HG03571 (cell line): Measurements from ENCODE around the gene CPLX3.

Source experiments
- ATAC-seq: cut with Tn5 transposase; IDR thresholded peaks from one replicate; pipeline ENCODE4 v1.9.1; 2021; ENCODE audit not compliant: unreplicated experiment

Gene CPLX3

GRCh38 chr15:74827614-74828013 lies 1.2 kb downstream of the CPLX3 start:
- no peak for ATAC-seq

GRCh38 chr15:74828835-74829234 lies 2.4 kb downstream of the CPLX3 start:
- no peak for ATAC-seq

GRCh38 chr15:74829486-74829885 lies 3.1 kb downstream of the CPLX3 start:
- no peak for ATAC-seq

- no peak for ATAC-seq
Observed at GRCh38 chr15:74829991-74830390, 3.6 kb downstream of the CPLX3 start.

- ATAC-seq = no peak
Observed at GRCh38 chr15:74830868-74831267, 4.4 kb downstream of the CPLX3 start.

- no peak for ATAC-seq
Observed at GRCh38 chr15:74831813-74832495, 5.5 kb downstream of the CPLX3 start.

GRCh38 chr15:74832826-74833225 lies 6.4 kb downstream of the CPLX3 start:
- no peak for ATAC-seq

GRCh38 chr15:74833376-74834107 lies 7.1 kb downstream of the CPLX3 start:
- ATAC-seq = no peak

GRCh38 chr15:74835312-74835823 lies 8.9 kb downstream of the CPLX3 start:
- no peak for ATAC-seq

GRCh38 chr15:74836846-74837245 lies 10.4 kb downstream of the CPLX3 start:
- no peak for ATAC-seq

GRCh38 chr15:74837482-74838136 lies 11.2 kb downstream of the CPLX3 start:
- ATAC-seq = no peak

- no peak for ATAC-seq
Observed at GRCh38 chr15:74838137-74838516, 11.7 kb downstream of the CPLX3 start.

- no peak for ATAC-seq
Observed at GRCh38 chr15:74838746-74839525, 12.5 kb downstream of the CPLX3 start.

- no peak for ATAC-seq
Observed at GRCh38 chr15:74839526-74840395, 13.3 kb downstream of the CPLX3 start.

GRCh38 chr15:74840851-74841775 lies 14.7 kb downstream of the CPLX3 start:
- no peak for ATAC-seq

- no peak for ATAC-seq
Observed at GRCh38 chr15:74841891-74842373, 15.5 kb downstream of the CPLX3 start.

- ATAC-seq = peak; percentile 75
Observed at GRCh38 chr15:74842581-74843444, 16.4 kb downstream of the CPLX3 start, which contains the start of gene ULK3. ULK3 (minus strand) TSS chr15:74843156; CDS start chr15:74843105, 51 bp downstream.

- ATAC-seq = no peak
Observed at GRCh38 chr15:74843445-74843828, 17.0 kb downstream of the CPLX3 start.
